ENCODE results near the gene RB1.

RB1 gene

GRCh38 chr13:48401480-48401879, 97.9 kb downstream of the RB1 start:
- TF ChIP-seq SIN3A (IDR thresholded peaks at IDR 0.05; ENCODE audit: borderline replicate concordance, insufficient read depth, low read length) (no peak), POLR2AphosphoS5 (IDR thresholded peaks at IDR 0.05; ENCODE audit: low read depth, low read length) (no peak), FOXP2 (optimal IDR thresholded peaks at IDR 0.05; ENCODE audit: borderline replicate concordance, extremely low read depth, extremely low read length, insufficient read depth) (no peak), TAF1 (IDR thresholded peaks at IDR 0.05; ENCODE audit: borderline replicate concordance, insufficient read depth, low read length) (no peak)
- TF ChIP-seq, protein P1, sequence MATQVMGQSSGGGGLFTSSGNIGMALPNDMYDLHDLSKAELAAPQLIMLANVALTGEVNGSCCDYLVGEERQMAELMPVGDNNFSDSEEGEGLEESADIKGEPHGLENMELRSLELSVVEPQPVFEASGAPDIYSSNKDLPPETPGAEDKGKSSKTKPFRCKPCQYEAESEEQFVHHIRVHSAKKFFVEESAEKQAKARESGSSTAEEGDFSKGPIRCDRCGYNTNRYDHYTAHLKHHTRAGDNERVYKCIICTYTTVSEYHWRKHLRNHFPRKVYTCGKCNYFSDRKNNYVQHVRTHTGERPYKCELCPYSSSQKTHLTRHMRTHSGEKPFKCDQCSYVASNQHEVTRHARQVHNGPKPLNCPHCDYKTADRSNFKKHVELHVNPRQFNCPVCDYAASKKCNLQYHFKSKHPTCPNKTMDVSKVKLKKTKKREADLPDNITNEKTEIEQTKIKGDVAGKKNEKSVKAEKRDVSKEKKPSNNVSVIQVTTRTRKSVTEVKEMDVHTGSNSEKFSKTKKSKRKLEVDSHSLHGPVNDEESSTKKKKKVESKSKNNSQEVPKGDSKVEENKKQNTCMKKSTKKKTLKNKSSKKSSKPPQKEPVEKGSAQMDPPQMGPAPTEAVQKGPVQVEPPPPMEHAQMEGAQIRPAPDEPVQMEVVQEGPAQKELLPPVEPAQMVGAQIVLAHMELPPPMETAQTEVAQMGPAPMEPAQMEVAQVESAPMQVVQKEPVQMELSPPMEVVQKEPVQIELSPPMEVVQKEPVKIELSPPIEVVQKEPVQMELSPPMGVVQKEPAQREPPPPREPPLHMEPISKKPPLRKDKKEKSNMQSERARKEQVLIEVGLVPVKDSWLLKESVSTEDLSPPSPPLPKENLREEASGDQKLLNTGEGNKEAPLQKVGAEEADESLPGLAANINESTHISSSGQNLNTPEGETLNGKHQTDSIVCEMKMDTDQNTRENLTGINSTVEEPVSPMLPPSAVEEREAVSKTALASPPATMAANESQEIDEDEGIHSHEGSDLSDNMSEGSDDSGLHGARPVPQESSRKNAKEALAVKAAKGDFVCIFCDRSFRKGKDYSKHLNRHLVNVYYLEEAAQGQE (IDR thresholded peaks at IDR 0.05; ENCODE audit: insufficient read depth in 1 of 2, low read depth in 2 of 2, low read length in 2 of 2), result no peak

DNA sequence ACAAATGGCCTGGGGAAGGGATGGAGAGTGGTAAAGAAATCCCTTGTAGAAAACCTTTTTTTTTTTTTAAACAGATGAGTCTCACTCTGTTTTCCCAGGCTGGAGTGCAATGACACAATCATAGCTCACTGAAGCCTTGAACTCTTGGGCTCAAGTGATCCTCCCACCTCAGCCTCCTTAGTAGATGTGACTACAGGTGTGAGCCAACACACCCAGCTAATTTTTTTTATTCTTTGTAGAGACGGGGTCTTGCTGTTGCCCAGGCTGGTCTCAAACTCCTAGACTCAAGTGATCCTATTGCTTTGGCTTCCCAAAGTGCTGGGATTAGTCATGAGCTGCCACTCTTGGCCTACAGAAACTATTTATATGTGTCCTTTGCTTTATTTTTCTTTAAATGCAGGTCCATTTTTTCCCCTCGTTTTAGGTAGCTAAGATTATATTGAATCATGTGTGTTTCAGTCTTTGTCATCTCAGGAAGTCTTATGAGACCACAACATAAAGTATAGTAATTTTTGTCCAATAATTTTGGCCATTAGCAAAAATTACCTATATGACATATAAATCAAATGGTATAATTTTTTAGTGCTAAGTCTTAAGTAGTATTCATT, 98.9 kb downstream of the RB1 start:
- TF ChIP-seq, protein P1 (IDR thresholded peaks at IDR 0.05; ENCODE audit: insufficient read depth in 1 of 2, low read depth in 2 of 2, low read length in 2 of 2), result no peak
- no peak for TF ChIP-seq POLR2AphosphoS5 (IDR thresholded peaks at IDR 0.05; ENCODE audit: low read depth, low read length)
- TF ChIP-seq TAF1 (IDR thresholded peaks at IDR 0.05; ENCODE audit: borderline replicate concordance, insufficient read depth, low read length), result no peak
- TF ChIP-seq SIN3A (IDR thresholded peaks at IDR 0.05; ENCODE audit: borderline replicate concordance, insufficient read depth, low read length), result no peak
- TF ChIP-seq FOXP2 (optimal IDR thresholded peaks at IDR 0.05; ENCODE audit: borderline replicate concordance, extremely low read depth, extremely low read length, insufficient read depth), result no peak

DNA sequence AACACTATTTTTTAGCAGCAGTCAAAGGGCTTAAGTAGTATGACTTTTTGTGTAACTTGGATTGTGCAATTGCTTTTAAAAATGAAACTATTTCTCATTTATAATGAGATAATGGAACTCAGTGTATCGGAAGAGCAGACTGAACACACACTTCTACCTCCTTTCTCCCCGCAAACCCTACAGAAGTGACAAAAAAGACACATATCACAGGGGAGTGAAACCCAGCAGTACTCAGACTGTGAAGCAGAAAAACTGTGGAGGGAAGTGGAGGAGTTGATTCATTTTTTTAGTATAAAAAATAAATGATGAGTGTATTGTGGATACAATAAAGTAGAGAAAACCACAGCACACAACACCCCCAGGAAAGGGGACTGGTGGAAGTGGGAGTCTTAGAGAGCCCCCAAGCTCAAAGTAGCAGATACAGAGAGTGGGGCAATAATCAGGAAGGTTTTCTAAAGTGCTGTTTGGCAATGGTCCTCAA, 99.6 kb downstream of the RB1 start:
- TF ChIP-seq, protein P1 (IDR thresholded peaks at IDR 0.05; ENCODE audit: insufficient read depth in 1 of 2, low read depth in 2 of 2, low read length in 2 of 2), result no peak
- TF ChIP-seq POLR2AphosphoS5 (IDR thresholded peaks at IDR 0.05; ENCODE audit: low read depth, low read length) (no peak), TAF1 (IDR thresholded peaks at IDR 0.05; ENCODE audit: borderline replicate concordance, insufficient read depth, low read length) (no peak)

GRCh38 chr13:48403913-48404312, 100.4 kb downstream of the RB1 start:
- TF ChIP-seq FOXP2 (optimal IDR thresholded peaks at IDR 0.05; ENCODE audit: borderline replicate concordance, extremely low read depth, extremely low read length, insufficient read depth), result no peak
- TF ChIP-seq, protein P1 (IDR thresholded peaks at IDR 0.05; ENCODE audit: insufficient read depth in 1 of 2, low read depth in 2 of 2, low read length in 2 of 2), result no peak
- no peak for TF ChIP-seq SIN3A (IDR thresholded peaks at IDR 0.05; ENCODE audit: borderline replicate concordance, insufficient read depth, low read length)
- TF ChIP-seq TAF1 (IDR thresholded peaks at IDR 0.05; ENCODE audit: borderline replicate concordance, insufficient read depth, low read length), result no peak
- TF ChIP-seq POLR2AphosphoS5 (IDR thresholded peaks at IDR 0.05; ENCODE audit: low read depth, low read length), result no peak

DNA sequence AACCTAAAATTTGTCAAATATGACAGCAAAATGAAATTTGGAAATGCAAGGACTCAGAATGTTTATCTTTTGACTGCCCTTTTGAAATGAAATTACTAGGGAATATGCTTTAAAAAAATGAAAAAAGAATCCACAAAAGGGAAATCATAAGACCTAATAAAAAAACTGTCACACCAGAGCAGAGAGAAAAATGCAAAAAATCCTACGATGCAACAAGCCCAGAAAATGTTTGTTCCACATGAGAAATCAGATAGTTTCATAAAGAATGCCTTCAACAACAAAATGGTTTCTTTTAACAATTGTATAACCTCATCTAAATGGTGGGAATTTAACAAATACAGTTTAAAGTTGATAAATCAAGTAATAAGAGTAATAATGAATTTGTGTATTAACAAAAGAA, 101.4 kb downstream of the RB1 start:
- TF ChIP-seq TAF1 (IDR thresholded peaks at IDR 0.05; ENCODE audit: borderline replicate concordance, insufficient read depth, low read length), result no peak
- TF ChIP-seq POLR2AphosphoS5 (IDR thresholded peaks at IDR 0.05; ENCODE audit: low read depth, low read length), result no peak
- TF ChIP-seq SIN3A (IDR thresholded peaks at IDR 0.05; ENCODE audit: borderline replicate concordance, insufficient read depth, low read length), result no peak
- no peak for TF ChIP-seq FOXP2 (optimal IDR thresholded peaks at IDR 0.05; ENCODE audit: borderline replicate concordance, extremely low read depth, extremely low read length, insufficient read depth)
- TF ChIP-seq, protein P1 (IDR thresholded peaks at IDR 0.05; ENCODE audit: insufficient read depth in 1 of 2, low read depth in 2 of 2, low read length in 2 of 2), result no peak

Data from PFSK-1 (cell line).